Stimulated activated CD4-positive, alpha-beta T cell treated with anti-CD3 and anti-CD28 coated beads, Interleukin-4, amount 100 ng/mL, for 1 hour (primary cell): ENCODE measurements around the gene HTR7.

Experiments used
- DNase-seq: peaks from one replicate; pipeline ENCODE4 v3.0.0-alpha.2; 2020

Gene HTR7

DNA sequence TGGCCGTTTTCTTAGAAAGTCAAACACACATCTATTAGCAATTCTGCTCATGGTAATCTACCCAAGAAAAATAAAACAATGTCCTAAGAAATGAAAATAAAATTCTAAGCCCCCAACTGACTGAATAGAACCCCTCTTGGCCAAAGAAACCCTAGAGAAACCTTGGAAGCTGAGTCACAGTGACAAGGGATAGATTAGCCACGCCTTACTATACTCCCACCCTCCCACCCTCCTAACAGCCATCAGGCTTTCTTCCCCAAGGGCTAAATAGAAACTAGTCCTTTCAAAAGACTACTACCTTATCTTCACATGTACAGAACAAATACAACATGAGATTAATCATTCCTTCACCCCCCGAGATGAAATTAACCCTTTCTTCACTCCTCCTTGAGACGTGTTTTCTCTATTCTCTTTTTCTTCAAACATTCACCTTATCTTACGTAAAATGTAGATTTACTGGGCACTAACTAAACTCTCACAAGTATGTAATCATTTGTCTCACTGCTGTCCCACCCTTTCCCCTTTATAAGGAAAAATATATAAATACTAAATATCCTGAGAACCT lies 57.5 kb downstream of the HTR7 start:
- no peak for DNase-seq

- no peak for DNase-seq
Observed at GRCh38 chr10:90799172-90799571, 58.7 kb downstream of the HTR7 start.

GRCh38 chr10:90798482-90798881 lies 59.4 kb downstream of the HTR7 start:
- no peak for DNase-seq

- no peak for DNase-seq
Observed at GRCh38 chr10:90790422-90790821, 67.4 kb downstream of the HTR7 start.

- no peak for DNase-seq
Observed at GRCh38 chr10:90788968-90789367, 68.9 kb downstream of the HTR7 start.

- no peak for DNase-seq
Observed at GRCh38 chr10:90788199-90788491, 69.7 kb downstream of the HTR7 start.

DNA sequence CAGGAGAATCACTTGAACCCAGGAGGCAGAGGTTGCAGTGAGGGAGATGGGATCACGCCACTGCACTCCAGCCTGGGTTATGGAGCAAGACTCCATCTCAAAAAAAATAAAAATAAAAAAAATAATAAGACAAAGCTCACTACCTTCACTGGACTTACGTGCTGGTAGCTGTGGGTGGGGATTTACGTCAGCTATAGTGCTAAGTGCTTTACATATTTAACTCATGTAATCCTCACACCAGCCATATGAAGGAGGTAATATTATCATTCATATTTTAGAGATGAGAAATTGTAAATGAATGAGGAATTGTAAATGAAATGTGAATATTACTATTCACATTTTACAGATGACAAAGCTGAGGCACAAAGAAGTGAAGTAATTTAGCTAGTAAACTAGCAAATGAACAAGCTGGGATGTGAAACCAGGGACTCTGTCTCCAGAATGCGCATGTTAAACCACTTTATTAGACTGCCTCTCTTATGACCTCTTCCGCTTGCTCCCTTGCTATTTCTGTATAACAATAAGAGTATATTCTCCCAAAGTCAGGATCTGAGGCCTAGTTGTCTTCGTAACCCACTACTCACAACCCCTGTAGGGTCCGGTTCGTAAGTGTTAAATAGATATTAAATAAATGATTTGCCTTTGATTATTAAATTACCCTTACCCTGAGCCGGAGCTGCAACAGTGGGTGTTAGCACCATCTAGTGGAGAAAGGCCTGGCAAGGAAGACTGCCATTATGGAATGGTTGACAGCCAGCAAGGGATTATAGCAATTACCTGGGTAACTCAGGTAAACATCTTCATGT lies 70.2 kb downstream of the HTR7 start:
- DNase-seq: peak; percentile 4

DNA sequence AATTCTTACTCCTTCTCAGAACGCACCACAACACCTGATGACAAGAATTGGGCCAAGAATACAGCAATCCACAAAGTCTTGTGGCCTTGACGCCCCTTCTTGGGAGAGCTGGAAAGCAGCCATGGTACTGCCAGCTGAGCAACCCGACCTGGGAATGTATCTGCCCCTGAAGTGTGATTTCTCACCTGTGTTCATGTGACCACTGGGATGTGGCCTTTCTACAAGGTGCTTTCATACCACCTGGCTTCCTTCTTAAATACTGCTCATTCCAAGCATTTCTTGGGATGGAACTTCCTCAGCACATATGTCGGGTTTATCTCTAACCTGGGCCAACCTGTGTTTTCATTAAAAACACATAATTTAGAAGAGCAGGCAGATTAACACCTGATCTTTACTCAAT lies 72.1 kb downstream of the HTR7 start:
- DNase-seq: no peak

GRCh38 chr10:90784771-90785170 lies 73.1 kb downstream of the HTR7 start:
- DNase-seq: no peak

DNA sequence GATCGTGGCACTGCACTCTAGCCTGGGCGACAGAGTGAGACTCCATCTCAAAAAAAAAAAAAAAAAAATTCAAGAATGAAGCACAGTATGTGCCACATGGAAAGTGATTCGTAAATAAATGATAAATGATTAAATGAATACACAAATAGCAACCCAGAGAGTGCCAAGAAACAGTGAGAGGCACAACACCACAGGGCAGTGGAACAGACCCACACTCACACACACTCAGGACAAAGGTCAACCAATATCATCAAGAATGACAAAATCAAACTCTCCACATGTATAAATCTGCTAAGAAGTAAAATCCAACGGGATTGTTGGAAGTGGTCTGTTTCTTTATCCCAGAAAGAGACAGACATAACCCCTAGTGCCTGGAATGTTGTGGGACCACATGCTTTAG lies 77.4 kb downstream of the HTR7 start:
- no peak for DNase-seq

DNA sequence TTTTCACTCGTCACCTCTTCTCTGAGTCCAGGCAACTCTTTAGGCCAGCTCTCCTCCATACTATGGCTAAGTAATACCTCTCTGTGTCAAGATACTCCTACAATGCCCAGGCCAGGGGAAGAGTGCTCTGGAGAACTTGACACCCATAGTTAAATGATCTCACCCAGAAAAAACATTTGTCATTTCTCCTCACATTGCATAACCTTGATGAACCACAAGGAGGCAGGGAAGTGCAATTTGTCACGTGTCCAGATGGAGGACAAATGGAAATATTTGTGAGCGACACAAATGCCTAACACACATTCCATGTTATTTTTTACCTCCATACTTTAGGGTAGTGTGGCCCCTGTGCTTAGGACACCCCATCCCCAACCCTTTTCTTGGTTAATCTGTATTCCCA lies 78.3 kb downstream of the HTR7 start:
- DNase-seq: no peak

DNA sequence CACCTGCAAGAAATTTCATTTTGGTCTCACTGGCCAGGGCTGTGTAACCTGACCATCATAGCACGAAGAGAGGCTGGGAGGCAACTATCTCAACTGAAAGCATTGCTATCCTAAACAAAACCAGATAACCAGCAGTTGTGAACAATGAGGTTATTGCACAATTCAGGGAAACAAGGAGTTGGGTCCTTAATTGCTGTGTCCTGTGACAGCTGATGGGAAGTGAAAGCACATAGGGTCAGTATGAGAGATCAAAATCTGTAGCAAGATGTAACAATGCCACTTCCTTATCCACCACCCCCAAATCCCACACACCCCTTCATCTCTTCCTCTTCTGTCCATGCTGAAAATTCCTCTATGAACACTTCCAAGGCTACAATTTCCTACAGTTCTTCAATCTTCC lies 80.2 kb downstream of the HTR7 start:
- DNase-seq: no peak

- no peak for DNase-seq
Observed at GRCh38 chr10:90775351-90776028, 82.3 kb downstream of the HTR7 start.

GRCh38 chr10:90769946-90770841 lies 87.6 kb downstream of the HTR7 start:
- no peak for DNase-seq

DNA sequence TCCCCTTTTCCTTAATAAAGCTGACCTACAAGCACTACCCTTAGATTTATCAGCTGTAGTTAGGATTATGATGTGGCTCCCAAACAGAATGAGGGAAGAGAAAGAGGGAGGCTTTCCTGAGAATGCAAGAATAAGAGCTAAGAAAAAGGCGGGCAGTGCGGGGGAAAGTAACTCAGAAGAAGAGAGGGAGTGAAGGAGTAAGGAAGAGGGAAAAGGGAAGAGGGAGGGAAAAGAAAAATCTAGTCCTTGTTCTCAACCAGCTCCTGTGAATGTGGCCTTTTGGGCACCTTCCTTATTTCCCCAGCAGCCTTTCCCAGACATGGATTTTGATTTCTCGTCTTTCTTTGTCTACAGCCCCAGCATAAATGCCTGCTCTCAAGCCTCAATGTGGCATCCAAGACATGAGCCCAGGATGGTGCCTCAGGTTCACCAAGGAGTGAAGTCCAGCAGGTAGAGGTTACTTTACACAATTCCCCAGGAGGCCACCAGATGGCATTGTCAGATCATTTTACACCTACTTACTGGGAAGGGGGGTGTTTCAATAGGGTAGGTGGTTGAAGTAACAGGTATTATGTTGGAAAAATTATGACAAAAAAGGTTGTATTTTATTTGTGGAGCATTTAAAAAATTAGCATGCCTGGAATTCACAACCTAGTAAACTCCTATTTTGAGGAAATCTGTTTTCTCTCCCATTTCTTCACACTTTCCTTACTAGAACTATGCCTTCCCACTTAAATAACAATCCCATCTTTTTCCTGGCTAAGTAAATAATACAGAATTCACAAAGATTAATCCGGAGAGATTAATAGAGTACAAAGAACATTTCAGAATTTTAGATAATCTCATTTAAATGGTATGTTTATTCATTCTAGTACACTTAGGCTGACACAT lies 106.5 kb downstream of the HTR7 start:
- peak; percentile 13 for DNase-seq

GRCh38 chr10:90746829-90747228 lies 111.0 kb downstream of the HTR7 start:
- no peak for DNase-seq

DNA sequence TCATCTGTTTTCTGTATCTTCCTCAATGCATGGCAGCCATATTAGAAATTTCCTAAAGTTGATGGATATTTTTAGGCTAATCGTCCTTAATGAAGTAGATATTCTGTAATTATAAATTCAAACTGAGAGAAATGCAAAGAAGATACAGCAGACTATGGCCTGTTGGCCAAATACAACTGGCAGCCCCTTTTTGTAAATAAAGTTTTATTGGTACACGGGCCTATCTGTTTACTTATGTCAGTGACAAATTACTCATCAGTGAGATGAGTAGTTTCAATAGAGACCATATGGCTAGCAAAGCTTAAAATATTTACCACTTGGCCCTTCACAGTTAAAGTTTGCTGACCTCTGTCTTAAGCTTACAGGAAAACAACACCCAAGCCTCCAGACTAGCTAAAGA lies 112.3 kb downstream of the HTR7 start:
- DNase-seq: no peak

DNA sequence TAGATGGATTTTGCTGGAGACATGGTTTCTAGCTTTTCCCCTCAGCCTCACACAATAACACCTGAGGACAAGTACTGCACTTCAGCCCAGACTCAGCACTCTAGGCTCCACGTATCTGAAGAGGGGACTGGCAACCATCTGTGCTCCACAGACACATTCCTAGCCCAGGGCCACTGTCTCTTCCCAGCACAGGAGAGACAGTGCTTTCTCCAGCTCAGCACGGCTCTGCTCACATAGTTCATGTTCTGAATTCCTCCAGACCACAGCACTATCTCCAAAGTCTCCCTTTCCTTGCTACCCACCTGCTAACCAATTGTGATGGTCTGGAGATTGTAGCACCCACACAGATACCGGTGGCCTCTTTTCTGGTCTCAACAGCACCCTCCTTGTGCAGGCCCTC lies 114.5 kb downstream of the HTR7 start:
- DNase-seq: no peak

- no peak for DNase-seq
Observed at GRCh38 chr10:90741926-90742565, 115.8 kb downstream of the HTR7 start.

DNA sequence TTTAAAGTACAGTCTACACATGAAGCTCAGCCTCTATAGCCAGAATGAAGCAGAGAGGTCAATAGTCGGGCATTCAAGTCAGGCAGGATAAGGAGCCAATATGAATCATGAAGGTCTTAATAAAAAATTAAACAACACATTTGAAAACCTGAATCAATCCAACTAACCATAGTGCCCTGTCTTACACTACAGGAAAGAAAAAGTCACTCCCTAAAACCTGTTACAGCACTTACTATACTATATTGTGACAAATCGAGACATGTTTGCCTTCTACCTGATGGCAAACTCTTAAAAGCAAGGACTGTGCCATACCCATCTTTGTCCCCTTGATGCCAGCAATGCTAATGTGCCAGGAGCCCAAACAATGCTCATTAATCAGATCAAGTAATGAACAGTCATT lies 117.6 kb downstream of the HTR7 start:
- DNase-seq: no peak

- DNase-seq: no peak
Observed at GRCh38 chr10:90738885-90739284, 119.0 kb downstream of the HTR7 start.

- DNase-seq: no peak
Observed at GRCh38 chr10:90734415-90734814, 123.4 kb downstream of the HTR7 start.
